Astrocyte of the cerebellum (primary cell): ENCODE data around the gene PPRC1.

Source experiments
- DNase-seq: peaks from one replicate; pipeline ENCODE4 v3.0.0-alpha.2; 2011; ENCODE audit warnings: low read depth
- H3K4me3 ChIP-seq: 2 replicates; pipeline ENCODE4 v1.5.1; 2011; ENCODE audit warnings: mild to moderate bottlenecking, low read depth, low read length, moderate library complexity
- in situ Hi-C: cut with HindIII; loops from 2 replicates; pipeline ENCODE4 v1.10.0; 2017; ENCODE audit warnings: low sequenced_read_pairs
- TF ChIP-seq, protein P1 (sequence below): IDR thresholded peaks from 2 replicates; pipeline ENCODE4 v1.5.1; 2012; ENCODE audit warnings: low read length, low read depth, moderate library complexity, mild to moderate bottlenecking; ENCODE audit errors: missing control alignments

Gene PPRC1

DNA sequence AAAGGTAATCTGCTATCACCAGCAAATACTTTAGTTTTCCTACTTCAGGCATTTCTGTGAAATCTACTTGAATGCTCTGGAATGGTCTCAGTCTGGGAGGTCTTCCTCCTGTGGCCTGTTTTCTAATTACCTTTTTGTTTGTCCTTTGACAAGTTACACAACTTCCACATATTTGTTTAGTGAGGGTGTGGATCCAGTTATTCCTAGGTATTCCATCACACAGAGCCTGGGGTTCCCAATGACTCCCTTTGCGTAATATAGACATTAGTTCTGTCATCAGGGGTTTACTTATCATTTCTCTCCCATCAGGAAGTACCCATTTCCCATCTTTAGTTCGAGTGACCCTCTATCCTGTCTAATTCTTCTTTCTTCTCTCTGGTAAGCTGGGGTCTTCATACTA lies 65.2 kb downstream of the PPRC1 start:
- in situ Hi-C loops = no loop called here
- TF ChIP-seq, protein P1, sequence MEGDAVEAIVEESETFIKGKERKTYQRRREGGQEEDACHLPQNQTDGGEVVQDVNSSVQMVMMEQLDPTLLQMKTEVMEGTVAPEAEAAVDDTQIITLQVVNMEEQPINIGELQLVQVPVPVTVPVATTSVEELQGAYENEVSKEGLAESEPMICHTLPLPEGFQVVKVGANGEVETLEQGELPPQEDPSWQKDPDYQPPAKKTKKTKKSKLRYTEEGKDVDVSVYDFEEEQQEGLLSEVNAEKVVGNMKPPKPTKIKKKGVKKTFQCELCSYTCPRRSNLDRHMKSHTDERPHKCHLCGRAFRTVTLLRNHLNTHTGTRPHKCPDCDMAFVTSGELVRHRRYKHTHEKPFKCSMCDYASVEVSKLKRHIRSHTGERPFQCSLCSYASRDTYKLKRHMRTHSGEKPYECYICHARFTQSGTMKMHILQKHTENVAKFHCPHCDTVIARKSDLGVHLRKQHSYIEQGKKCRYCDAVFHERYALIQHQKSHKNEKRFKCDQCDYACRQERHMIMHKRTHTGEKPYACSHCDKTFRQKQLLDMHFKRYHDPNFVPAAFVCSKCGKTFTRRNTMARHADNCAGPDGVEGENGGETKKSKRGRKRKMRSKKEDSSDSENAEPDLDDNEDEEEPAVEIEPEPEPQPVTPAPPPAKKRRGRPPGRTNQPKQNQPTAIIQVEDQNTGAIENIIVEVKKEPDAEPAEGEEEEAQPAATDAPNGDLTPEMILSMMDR = no peak
- DNase-seq = no peak
- no peak overlapping the region for H3K4me3 ChIP-seq
